EL (cell line): ENCODE measurements around the gene GAPDHS.

Source experiments
- DNase-seq: peaks from one replicate; pipeline ENCODE4 v3.0.0-alpha.2; 2016

Gene GAPDHS

DNA sequence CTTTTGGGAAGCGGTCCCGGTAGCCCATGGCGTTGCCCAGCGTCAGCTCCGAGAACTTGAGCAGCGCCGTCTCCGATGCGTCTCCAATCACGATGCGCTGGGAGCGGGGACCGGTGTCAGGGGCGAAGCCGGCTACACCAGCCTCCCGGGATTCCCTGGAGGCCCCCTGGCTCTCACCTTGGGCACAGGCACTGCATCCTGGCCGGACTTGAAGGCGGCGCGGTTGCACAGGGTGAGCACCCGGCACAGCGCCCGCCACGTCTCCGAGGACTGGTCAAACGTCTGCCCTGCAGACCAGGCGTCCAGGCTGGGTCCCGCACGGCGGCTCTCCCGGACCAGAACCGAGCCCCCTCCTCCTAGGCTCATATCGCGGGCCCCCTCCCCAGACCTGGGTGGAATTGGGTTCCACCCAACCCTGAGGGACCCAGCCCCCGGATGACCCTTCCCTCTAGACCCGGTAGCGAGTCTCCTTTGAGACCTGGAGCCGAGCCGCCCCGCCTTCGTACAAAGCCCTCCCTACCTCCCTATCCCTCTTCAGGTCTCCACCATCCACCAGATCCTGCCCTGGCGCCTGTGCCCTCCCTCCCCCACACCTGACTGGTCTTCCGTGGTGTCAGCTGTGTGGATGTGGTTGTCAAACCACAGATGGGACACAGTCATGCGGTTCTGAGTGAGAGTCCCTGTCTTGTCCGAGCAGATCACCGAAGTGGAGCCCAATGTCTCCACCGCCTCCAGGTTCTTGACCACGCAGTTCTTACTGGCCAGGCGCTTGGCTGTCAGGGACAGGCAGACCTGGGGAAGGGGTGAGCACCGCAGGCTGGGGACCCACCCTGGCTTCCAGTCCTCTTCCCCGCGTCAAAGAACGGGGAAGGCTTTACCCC is 25.4 kb downstream of the GAPDHS start:
- DNase-seq, result no peak

DNA sequence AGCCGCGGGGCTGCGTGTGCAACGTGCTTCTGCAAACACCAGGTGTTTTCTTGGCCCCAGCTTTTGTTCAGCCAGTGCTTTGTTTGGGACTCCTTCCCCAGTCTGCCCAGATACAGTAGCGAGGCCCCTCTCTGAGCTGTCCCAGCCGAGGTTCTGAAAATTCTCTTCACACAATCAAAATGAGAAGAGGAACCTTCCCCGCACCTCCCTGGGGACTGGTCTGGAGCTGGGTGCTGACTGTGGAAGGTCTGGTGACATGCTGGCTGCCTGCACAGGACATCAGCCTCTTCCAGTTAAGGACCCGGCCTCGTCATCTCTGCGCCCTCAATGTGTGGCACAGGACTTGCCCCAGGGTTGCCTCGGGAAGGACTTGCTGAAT is 26.0 kb downstream of the GAPDHS start:
- no peak for DNase-seq

GRCh38 chr19:35559781-35560180 is 26.5 kb downstream of the GAPDHS start:
- no peak for DNase-seq

DNA sequence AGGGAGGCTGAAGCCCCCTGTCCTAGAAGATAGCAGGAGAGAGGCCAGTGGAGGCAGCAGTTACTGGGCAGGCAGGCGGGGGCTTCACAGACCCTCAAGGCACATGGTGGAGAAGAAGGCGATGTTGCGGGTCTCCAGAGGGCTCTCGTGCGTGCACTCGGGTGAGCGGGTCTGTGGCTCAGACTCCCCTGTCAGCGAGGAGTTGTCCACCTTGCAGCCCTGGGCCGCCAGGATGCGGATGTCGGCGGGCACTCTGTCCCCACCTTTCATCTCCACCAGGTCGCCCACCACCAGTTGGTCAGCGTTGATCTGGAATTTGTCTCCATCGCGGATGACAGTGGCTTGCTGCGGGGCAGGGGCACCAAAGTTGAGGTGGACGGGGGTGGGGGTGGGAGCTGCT is 27.0 kb downstream of the GAPDHS start:
- no peak for DNase-seq

GRCh38 chr19:35560677-35561076 is 27.4 kb downstream of the GAPDHS start:
- no peak for DNase-seq

DNA sequence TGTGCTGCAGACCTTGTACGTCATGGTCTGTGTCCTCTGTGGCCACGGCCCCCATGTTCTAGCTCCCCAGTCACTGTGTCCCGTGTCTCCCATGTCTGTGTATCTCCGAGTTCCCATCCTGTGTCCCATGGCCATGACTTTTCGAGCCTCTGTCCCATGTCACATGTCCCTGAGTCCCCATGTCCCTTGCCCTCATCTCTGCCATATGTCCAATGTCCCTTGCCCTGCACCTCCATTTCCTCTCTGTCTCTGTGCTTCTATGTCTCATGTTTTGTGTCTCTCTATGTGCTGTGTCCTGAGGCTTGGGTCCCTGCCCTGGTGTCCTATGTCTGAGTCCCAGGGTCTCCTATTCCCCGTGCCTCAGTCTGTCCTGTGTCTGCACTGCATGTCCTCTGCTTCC is 28.2 kb downstream of the GAPDHS start:
- DNase-seq, result no peak

DNA sequence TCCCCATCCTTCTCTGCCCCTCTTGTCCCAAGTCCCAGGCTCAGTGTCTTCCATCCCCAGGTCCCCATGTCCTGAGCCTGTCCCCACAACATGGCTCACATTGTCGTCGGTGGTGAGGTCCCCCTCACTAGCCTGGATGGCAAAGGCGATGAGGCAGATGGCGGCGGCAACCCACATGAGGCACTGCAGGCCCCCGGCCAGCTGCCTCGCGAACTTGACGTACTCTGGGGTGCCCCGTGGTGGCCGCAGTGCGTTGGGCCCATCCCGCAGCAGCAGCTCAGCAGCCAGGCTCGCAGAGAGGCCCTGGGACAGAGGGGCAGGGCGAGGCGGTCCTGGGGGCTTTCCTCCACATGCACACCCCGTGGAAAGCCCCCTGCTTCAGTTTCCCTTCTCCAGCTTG is 29.1 kb downstream of the GAPDHS start:
- DNase-seq, result no peak

- DNase-seq, result no peak
Measured at GRCh38 chr19:35562776-35563175, 29.5 kb downstream of the GAPDHS start.

GRCh38 chr19:35563207-35563829 is 30.1 kb downstream of the GAPDHS start, which contains the start of gene ATP4A:
TSS of gene ATP4A (minus strand) at chr19:35563658. CDS start at chr19:35563629, 29 bp downstream.
- no peak for DNase-seq

DNA sequence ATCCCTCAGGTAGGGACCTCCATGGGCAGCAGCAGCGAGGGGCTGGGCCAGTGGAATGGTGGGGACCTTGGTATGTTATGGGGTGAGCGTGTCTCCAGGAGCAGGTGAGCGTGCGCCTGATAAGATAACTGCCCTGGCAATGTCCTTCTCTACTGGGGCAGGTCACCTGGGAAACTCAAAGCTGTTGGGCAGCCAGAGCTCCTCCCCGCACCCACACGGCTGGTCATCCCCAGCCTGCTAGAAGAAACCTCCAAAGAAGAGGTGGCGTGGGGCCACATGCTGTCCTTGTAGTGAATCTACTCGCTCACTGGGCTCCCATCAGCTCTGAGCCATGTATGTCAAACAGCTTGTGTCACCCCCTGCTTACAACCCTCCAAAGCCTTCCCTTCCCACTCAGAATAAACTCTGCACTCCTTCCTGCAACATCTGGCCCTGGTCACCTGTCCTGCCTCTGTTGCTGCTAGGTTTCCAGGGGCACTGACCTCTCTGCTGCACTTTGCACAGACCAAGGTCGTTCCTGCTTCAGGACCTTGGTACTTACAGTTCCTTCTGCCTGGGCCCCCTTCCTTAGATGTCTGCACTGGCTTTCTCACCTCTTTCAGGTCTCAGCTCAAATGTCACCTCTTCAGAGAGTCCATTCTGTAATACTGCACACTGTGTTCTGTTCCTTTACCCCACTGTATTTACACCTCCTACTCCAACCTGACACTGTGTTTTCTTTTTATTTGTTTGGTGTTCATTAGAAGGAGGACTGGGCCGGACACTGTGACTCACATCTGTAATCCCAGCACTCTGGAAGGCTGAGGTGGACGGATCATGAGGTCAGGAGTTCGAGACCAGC is 32.0 kb downstream of the GAPDHS start:
- no peak for DNase-seq

DNA sequence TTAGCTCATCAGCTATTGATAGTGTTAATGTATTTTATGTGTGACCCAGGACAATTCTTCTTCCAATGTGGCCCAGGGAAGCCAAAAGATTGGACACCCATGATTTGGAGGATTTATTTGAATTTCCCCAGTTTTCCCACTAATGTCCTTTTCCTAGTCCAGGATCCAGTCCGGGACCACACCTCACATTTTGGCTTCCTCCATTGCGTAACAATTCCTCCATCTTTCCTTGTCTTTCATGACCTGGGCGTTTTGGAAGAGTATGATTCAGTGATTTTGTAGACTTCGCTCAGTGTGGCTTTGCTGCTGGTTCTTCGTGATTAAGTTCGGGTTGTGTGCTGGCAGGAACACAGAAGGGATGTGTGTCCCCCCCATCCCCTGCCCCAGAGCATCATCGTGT is 33.5 kb downstream of the GAPDHS start:
- no peak for DNase-seq

GRCh38 chr19:35569281-35569781 is 36.1 kb downstream of the GAPDHS start:
- no peak for DNase-seq

DNA sequence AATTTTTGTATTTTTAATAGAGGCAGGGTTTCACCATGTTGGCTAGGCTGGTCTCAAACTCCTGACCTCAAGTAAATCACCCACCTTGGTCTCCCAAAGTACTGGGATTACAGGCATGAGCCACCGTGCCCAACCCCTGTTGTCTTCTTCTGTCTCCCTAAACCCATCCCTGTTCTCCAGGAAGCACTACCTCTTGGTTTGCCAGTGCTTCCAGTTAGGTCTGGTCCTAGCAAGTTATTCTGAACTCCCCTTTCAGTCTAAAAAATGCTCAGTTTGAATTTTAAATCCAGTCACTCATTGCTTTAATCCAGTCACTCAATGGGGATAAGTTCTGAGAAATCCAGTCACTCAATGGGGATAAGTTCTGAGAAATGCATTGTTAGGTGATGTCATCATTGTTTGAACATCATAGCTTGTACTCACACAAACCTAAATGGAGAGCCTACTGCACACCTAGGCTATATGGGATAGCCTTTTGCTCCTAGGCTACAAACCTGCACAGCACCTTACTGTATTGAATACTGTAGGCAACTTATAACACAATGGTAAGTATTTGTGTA is 38.2 kb downstream of the GAPDHS start:
- DNase-seq, result no peak

DNA sequence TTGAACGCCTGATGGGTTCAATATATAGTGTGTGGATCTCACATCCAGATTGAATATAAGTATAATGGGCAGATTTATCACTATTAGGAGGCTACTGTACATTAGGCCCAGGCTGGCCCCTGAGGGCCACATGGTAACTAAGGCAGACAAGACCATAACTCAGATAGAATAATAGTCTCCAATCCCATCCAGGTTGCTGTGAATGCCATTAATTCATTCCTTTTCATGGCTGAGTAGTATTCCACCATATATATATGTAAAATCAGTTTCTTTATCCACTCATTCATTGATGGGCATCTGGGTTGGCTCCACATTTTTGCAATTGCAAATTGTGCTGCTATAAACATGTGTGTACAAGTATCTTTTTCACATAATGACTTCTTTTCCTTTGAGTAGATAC is 44.7 kb downstream of the GAPDHS start:
- DNase-seq, result no peak

DNA sequence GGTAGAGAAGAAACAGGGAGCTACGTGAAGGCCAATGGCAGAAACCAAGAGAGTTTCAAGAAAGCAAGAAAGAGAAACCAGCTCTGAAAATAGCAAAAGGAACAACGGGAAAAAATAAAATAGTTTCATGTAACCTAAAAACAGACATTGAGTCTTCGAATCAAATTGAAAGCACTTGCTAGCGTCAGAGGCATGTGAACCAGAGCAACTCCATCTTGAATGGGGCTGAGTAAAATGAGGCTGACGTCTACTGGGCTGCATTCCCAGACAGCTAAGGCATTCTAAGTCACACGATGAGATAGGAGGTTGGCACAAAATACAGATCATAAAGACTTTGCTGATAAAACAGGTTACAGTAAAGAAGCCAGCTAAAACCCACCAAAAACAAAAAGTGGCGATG is 45.5 kb downstream of the GAPDHS start:
- DNase-seq, result no peak

GRCh38 chr19:35582760-35583159 is 49.5 kb downstream of the GAPDHS start:
- no peak for DNase-seq

DNA sequence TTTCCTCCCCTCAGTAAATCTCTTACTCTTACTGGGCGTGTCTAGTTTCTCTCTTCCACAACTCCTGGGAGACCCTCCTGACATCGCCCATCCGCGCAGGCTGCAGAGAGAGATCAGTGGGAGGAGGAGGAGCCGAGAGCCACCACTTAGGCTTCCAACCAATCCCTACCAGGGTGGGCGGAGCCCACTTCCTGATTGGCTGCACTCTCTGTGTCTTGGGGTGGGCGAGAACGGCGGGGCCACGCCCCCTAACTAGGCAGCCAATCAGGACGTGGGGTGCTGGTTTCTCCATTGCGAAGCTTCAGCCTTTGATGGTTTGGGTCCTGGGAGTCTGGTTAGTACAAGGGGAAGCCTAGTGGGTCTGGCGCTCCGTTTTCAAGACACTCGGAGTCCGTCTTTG is 52.6 kb downstream of the GAPDHS start, which contains the start of gene PMIS2:
Gene PMIS2 (plus strand): TSS at position 326 of the 400 bp plus-strand sequence. CDS start 87 bp downstream, outside the sequence.
- no peak for DNase-seq

GRCh38 chr19:35587321-35587720 is 54.1 kb downstream of the GAPDHS start:
- DNase-seq, result no peak

DNA sequence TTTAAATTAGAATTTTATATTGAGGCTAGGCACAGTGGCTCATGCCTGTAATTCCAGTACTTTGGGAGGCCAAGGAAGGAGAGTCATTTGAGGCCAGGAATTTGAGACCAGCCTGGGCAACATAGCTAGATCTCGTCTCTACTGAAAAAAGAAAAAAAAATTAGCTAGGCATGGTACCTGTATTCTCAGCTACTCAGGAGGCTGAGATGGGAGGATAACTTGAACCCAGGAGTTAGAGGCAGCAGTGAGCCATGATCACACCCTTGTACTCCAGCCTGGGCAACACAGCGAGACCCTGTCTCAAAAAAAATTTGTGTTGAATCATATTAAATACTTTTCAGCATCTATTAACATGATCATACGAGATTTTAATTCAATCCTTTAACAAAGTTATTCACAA is 57.6 kb downstream of the GAPDHS start:
- no peak for DNase-seq

GRCh38 chr19:35592226-35592625 is 59.0 kb downstream of the GAPDHS start:
- DNase-seq, result peak; percentile 29
